ENCODE results near the gene DIP2C.

Gene DIP2C

GRCh38 chr10:571688-572451 lies 117.6 kb downstream of the DIP2C start:
- WGBS (ENCODE audit: extremely low coverage, insufficient coverage, insufficient read length): no CpG with 5 or more reads among the region's 21 CpGs
- no peak overlapping the region for H2BK12ac ChIP-seq (ENCODE audit: low read length)
- no peak overlapping the region for H4K12ac ChIP-seq (ENCODE audit: low read depth, low read length)
- no peaks in the 10 kb centered on the region for H3K79me2 ChIP-seq (ENCODE audit: control insufficient read depth, insufficient read depth, low read length, poor library complexity)
- H3K14ac ChIP-seq (ENCODE audit: low read length): no peak overlapping the region
- no peak overlapping the region for H4K91ac ChIP-seq (ENCODE audit: low read depth, low read length)
- H3K4me2 ChIP-seq (ENCODE audit: low read length): no peak overlapping the region
- no peak overlapping the region for H2BK5ac ChIP-seq (ENCODE audit: low read depth, low read length, poor library complexity)
- H4K8ac ChIP-seq (ENCODE audit: low read depth, low read length): no peak overlapping the region
- no peak overlapping the region for H3K23ac ChIP-seq (ENCODE audit: low read length)
- no peak overlapping the region for H2BK120ac ChIP-seq (ENCODE audit: insufficient read depth, low read length, poor library complexity)
- H3K4ac ChIP-seq (ENCODE audit: low read depth, low read length): no peak overlapping the region
- no peaks in the 10 kb centered on the region for H3K79me1 ChIP-seq (ENCODE audit: low read length)
- no peaks in the 10 kb centered on the region for H3K36me3 ChIP-seq (ENCODE audit: control insufficient read depth in 1 of 2, insufficient read depth in 2 of 2, low read length in 2 of 2)
- no peak overlapping the region for H3K18ac ChIP-seq (ENCODE audit: low read length)
- no peaks in the 10 kb centered on the region for H3K27me3 ChIP-seq (ENCODE audit: insufficient read depth, low read length)
- H3K27ac ChIP-seq (ENCODE audit: low read depth, low read length): no peak overlapping the region
- H3K4me1 ChIP-seq (ENCODE audit: control insufficient read depth in 1 of 2, insufficient read depth in 2 of 2, low read length in 2 of 2): peaks cover 12 to 23% of the 10 kb centered on the region in 2 experiments
- no peak overlapping the region for H2AFZ ChIP-seq (ENCODE audit: insufficient read depth, low read length, poor library complexity)
- H2AK5ac ChIP-seq (ENCODE audit: low read length): no peak overlapping the region
- DNase-seq: peak in 1 of 2 donors; percentile 45
- H3K9ac ChIP-seq (ENCODE audit: low read length): no peak overlapping the region
- no peak overlapping the region for H3K4me3 ChIP-seq (ENCODE audit: low read depth, low read length)
- H3K9me3 ChIP-seq (ENCODE audit: insufficient read depth, low read depth, low read length): peaks cover 3% of the 10 kb centered on the region

DNA sequence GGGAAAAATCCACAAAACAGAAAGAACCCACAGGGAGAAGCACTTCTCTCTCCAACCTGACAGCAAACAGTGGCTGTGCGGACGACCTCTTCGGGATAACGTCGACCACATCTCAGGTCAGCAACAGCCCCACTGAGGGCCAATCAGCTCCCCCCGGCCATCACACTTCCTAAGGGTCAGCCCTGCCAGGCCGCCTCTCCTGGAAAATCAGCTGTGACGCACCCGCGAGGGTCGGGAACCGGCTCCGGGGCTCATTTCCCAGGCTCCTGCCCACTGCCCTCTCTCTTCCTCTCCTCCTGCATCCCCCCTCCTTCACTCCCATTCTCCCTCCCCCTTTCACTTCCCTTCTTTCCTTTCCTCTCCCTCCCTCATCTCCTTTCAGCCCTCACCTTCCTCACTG lies 118.3 kb downstream of the DIP2C start:
- no peak overlapping the region for H2BK5ac ChIP-seq (ENCODE audit: low read depth, low read length, poor library complexity)
- H2AK5ac ChIP-seq (ENCODE audit: low read length): no peak overlapping the region
- no peak overlapping the region for H3K9ac ChIP-seq (ENCODE audit: low read length)
- no peak overlapping the region for H4K8ac ChIP-seq (ENCODE audit: low read depth, low read length)
- WGBS (ENCODE audit: extremely low coverage, insufficient coverage, insufficient read length): no CpG with 5 or more reads among the region's 13 CpGs
- H3K14ac ChIP-seq (ENCODE audit: low read length): peak overlapping the region; percentile 13
- no peaks in the 10 kb centered on the region for H3K27me3 ChIP-seq (ENCODE audit: insufficient read depth, low read length)
- H3K79me1 ChIP-seq (ENCODE audit: low read length): no peaks in the 10 kb centered on the region
- no peak overlapping the region for H2AFZ ChIP-seq (ENCODE audit: insufficient read depth, low read length, poor library complexity)
- H3K4me1 ChIP-seq (ENCODE audit: control insufficient read depth in 1 of 2, insufficient read depth in 2 of 2, low read length in 2 of 2): peaks cover 12 to 23% of the 10 kb centered on the region in 2 experiments
- no peak overlapping the region for H3K4me3 ChIP-seq (ENCODE audit: low read depth, low read length)
- no peak for DNase-seq
- H3K27ac ChIP-seq (ENCODE audit: low read depth, low read length): no peak overlapping the region
- H4K12ac ChIP-seq (ENCODE audit: low read depth, low read length): no peak overlapping the region
- no peak overlapping the region for H4K91ac ChIP-seq (ENCODE audit: low read depth, low read length)
- no peak overlapping the region for H3K4me2 ChIP-seq (ENCODE audit: low read length)
- no peak overlapping the region for H3K23ac ChIP-seq (ENCODE audit: low read length)
- H3K18ac ChIP-seq (ENCODE audit: low read length): no peak overlapping the region
- peaks cover 3% of the 10 kb centered on the region for H3K9me3 ChIP-seq (ENCODE audit: insufficient read depth, low read depth, low read length)
- no peak overlapping the region for H2BK12ac ChIP-seq (ENCODE audit: low read length)
- H3K79me2 ChIP-seq (ENCODE audit: control insufficient read depth, insufficient read depth, low read length, poor library complexity): no peaks in the 10 kb centered on the region
- H3K36me3 ChIP-seq (ENCODE audit: control insufficient read depth in 1 of 2, insufficient read depth in 2 of 2, low read length in 2 of 2): no peaks in the 10 kb centered on the region
- no peak overlapping the region for H3K4ac ChIP-seq (ENCODE audit: low read depth, low read length)
- no peak overlapping the region for H2BK120ac ChIP-seq (ENCODE audit: insufficient read depth, low read length, poor library complexity)

DNA sequence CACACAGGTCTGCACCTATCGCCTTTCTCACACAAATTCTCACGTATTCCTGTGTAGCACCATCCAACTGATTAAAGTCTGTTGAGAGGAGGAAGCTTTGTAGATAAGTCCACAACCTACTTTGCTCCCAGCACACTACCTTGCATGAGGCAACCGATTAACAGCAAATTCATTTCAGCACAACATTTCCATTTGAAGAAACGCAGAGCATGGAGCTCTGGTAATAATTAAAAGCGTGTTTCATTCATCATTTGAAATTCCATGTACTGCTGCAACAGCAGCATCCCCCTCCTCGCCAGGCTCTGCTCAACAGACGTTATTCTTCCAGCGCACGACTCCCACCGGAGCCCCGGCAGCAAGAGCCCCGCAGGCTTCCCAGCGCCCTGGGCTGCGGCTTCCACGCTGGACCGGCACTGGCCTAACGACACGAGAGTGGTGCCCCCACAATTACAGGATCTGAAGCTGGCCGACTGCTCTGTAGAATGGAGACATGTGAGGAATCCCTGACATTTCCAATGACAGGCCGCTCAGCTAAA lies 118.8 kb downstream of the DIP2C start:
- no peaks in the 10 kb centered on the region for H3K79me2 ChIP-seq (ENCODE audit: control insufficient read depth, insufficient read depth, low read length, poor library complexity)
- no CpG with 5 or more reads among the region's 20 CpGs for WGBS (ENCODE audit: extremely low coverage, insufficient coverage, insufficient read length)
- H3K4me2 ChIP-seq (ENCODE audit: low read length): no peak overlapping the region
- no peak overlapping the region for H3K27ac ChIP-seq (ENCODE audit: low read depth, low read length)
- H4K12ac ChIP-seq (ENCODE audit: low read depth, low read length): no peak overlapping the region
- H3K79me1 ChIP-seq (ENCODE audit: low read length): no peaks in the 10 kb centered on the region
- no peak overlapping the region for H2BK120ac ChIP-seq (ENCODE audit: insufficient read depth, low read length, poor library complexity)
- peaks cover 12 to 23% of the 10 kb centered on the region in 2 experiments for H3K4me1 ChIP-seq (ENCODE audit: control insufficient read depth in 1 of 2, insufficient read depth in 2 of 2, low read length in 2 of 2)
- H3K4me3 ChIP-seq (ENCODE audit: low read depth, low read length): no peak overlapping the region
- no peak overlapping the region for H3K18ac ChIP-seq (ENCODE audit: low read length)
- no peak overlapping the region for H2BK5ac ChIP-seq (ENCODE audit: low read depth, low read length, poor library complexity)
- no peaks in the 10 kb centered on the region for H3K36me3 ChIP-seq (ENCODE audit: control insufficient read depth in 1 of 2, insufficient read depth in 2 of 2, low read length in 2 of 2)
- no peak overlapping the region for H4K91ac ChIP-seq (ENCODE audit: low read depth, low read length)
- no peak overlapping the region for H3K23ac ChIP-seq (ENCODE audit: low read length)
- H2BK12ac ChIP-seq (ENCODE audit: low read length): no peak overlapping the region
- no peak overlapping the region for H2AFZ ChIP-seq (ENCODE audit: insufficient read depth, low read length, poor library complexity)
- DNase-seq: no peak
- H3K14ac ChIP-seq (ENCODE audit: low read length): no peak overlapping the region
- no peaks in the 10 kb centered on the region for H3K27me3 ChIP-seq (ENCODE audit: insufficient read depth, low read length)
- H4K8ac ChIP-seq (ENCODE audit: low read depth, low read length): no peak overlapping the region
- H3K9me3 ChIP-seq (ENCODE audit: insufficient read depth, low read depth, low read length): peaks cover 3% of the 10 kb centered on the region
- no peak overlapping the region for H3K4ac ChIP-seq (ENCODE audit: low read depth, low read length)
- no peak overlapping the region for H3K9ac ChIP-seq (ENCODE audit: low read length)
- H2AK5ac ChIP-seq (ENCODE audit: low read length): no peak overlapping the region

DNA sequence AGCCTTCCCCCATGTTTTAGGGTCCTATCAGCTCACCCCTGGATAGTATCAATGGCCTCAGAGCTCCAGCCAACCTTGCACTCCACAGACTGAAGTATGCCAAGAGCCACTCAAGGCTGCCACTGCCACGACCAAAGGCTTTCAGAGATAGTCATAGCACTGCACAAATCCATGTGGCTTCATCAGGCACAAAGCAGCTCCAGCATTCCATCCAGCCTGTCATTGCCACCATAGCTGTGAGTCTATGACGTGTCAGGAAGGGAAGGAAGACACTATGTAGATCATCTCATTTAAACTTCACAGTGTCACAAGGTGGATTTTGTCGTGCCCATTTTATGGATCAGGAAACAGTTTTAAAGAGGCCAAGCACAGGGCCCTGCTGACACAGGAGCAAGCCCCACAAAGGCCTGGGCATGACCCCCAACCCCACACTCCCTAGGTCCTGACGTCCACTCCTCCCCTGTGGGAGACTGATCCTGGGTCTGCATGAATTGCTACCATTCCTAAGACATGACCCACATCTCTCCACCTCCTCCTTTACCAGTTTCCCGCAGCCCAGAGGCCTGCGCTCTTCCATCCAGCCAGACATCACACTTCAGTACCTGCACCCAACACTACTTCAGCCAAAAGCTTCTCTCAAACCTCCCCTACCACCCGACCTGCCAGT lies 119.4 kb downstream of the DIP2C start:
- Histone ChIP-seq H3K4me1 (ENCODE audit: control insufficient read depth in 1 of 2, insufficient read depth in 2 of 2, low read length in 2 of 2) (peaks cover 12 to 23% of the 10 kb centered on the region in 2 experiments), H2BK12ac (ENCODE audit: low read length) (no peak overlapping the region), H3K36me3 (ENCODE audit: control insufficient read depth in 1 of 2, insufficient read depth in 2 of 2, low read length in 2 of 2) (no peaks in the 10 kb centered on the region), H3K4me3 (ENCODE audit: low read depth, low read length) (no peak overlapping the region), H3K14ac (ENCODE audit: low read length) (no peak overlapping the region), H3K9ac (ENCODE audit: low read length) (no peak overlapping the region), H4K8ac (ENCODE audit: low read depth, low read length) (no peak overlapping the region), H2BK5ac (ENCODE audit: low read depth, low read length, poor library complexity) (no peak overlapping the region), H3K9me3 (ENCODE audit: insufficient read depth, low read depth, low read length) (peaks cover 3% of the 10 kb centered on the region), H3K27ac (ENCODE audit: low read depth, low read length) (no peak overlapping the region), H3K79me2 (ENCODE audit: control insufficient read depth, insufficient read depth, low read length, poor library complexity) (no peaks in the 10 kb centered on the region), H3K23ac (ENCODE audit: low read length) (no peak overlapping the region), H3K27me3 (ENCODE audit: insufficient read depth, low read length) (no peaks in the 10 kb centered on the region), H3K4me2 (ENCODE audit: low read length) (no peak overlapping the region), H3K4ac (ENCODE audit: low read depth, low read length) (no peak overlapping the region), H4K12ac (ENCODE audit: low read depth, low read length) (no peak overlapping the region), H4K91ac (ENCODE audit: low read depth, low read length) (no peak overlapping the region), H3K18ac (ENCODE audit: low read length) (no peak overlapping the region), H3K79me1 (ENCODE audit: low read length) (no peaks in the 10 kb centered on the region), H2BK120ac (ENCODE audit: insufficient read depth, low read length, poor library complexity) (no peak overlapping the region), H2AFZ (ENCODE audit: insufficient read depth, low read length, poor library complexity) (no peak overlapping the region), H2AK5ac (ENCODE audit: low read length) (no peak overlapping the region)
- peak; percentile 88 to 89 for DNase-seq
- WGBS (ENCODE audit: extremely low coverage, insufficient coverage, insufficient read length): no CpG with 5 or more reads among the region's 7 CpGs

All from trophoblast cell (in vitro differentiated cells and primary cell).